GM12865 (cell line): ENCODE results near the gene PLPPR4.
A peak's percentile ranks its signal among the peaks of the same experiment; 100 is the strongest.

Experiments
- DNase-seq: peaks from one replicate; pipeline ENCODE4 v3.0.0; 2010; ENCODE audit warnings: low read depth
- H3K4me3 ChIP-seq: 2 replicates; pipeline ENCODE4 v1.5.1; 2011; ENCODE audit warnings: mild to moderate bottlenecking, low read depth, low read length, control low read depth
- CTCF ChIP-seq: IDR thresholded peaks from 2 replicates; pipeline ENCODE4 v1.5.1; 2011; ENCODE audit warnings: low read length, control low read depth, low read depth, inconsistent platforms; ENCODE audit not compliant: insufficient read depth; ENCODE audit errors: missing control alignments

PLPPR4 gene

GRCh38 chr1:99305626-99306025, 41.3 kb downstream of the PLPPR4 start:
- TF ChIP-seq CTCF: no peak
- no peak overlapping the region for H3K4me3 ChIP-seq
- no peak for DNase-seq

- no peak overlapping the region for H3K4me3 ChIP-seq
- no peak for DNase-seq
- TF ChIP-seq CTCF: no peak
Observed at GRCh38 chr1:99306056-99306455, 41.8 kb downstream of the PLPPR4 start.

GRCh38 chr1:99306644-99307043, 42.4 kb downstream of the PLPPR4 start:
- no peak for DNase-seq
- H3K4me3 ChIP-seq: no peak overlapping the region
- TF ChIP-seq CTCF: no peak

- no peak for TF ChIP-seq CTCF
- DNase-seq: no peak
- H3K4me3 ChIP-seq: no peak overlapping the region
Observed at GRCh38 chr1:99315305-99315704, 51.0 kb downstream of the PLPPR4 start.

- no peak overlapping the region for H3K4me3 ChIP-seq
- no peak for DNase-seq
- peak; percentile 30 for TF ChIP-seq CTCF
Observed at GRCh38 chr1:99326215-99326949, 62.1 kb downstream of the PLPPR4 start.

GRCh38 chr1:99327357-99327756, 63.1 kb downstream of the PLPPR4 start:
- TF ChIP-seq CTCF: no peak
- H3K4me3 ChIP-seq: no peak overlapping the region
- no peak for DNase-seq

- H3K4me3 ChIP-seq: no peak overlapping the region
- no peak for DNase-seq
- no peak for TF ChIP-seq CTCF
Observed at GRCh38 chr1:99328171-99328570, 63.9 kb downstream of the PLPPR4 start.
